Tibial nerve (tissue), 4 donors: ENCODE data around the gene OR52H1. TPM values are rescaled to one million over a fixed set of nuclear protein-coding genes. Genes with fewer than 3 reads are reported as not detected.

Experiments
- DNase-seq, 2 donors: peaks; one replicate each; pipeline ENCODE4 v3.0.0-alpha.2; 2019; ENCODE audit warnings: low spot score in 2 of 2
- H3K27ac ChIP-seq, 4 donors: fragments of 200-600 bp; sonication (generic) in 3 of 4; one replicate each; pipeline ENCODE4 v1.5.1; 2017 to 2019; ENCODE audit warnings: mild to moderate bottlenecking in 1 of 4
- H3K27me3 ChIP-seq, 2 donors: fragments of 200-600 bp; sonication (generic) in 1 of 2; one replicate each; pipeline versions ENCODE4 v1.5.1 to v1.6.0; 2017 to 2019
- H3K36me3 ChIP-seq, 3 donors: fragments of 200-600 bp; sonication (generic); one replicate each; pipeline ENCODE4 v1.5.1; 2018 to 2019
- H3K4me1 ChIP-seq, 4 donors: fragments of 200-600 bp; sonication (generic) in 3 of 4; one replicate each; pipeline ENCODE4 v1.5.1; 2017 to 2019
- H3K4me3 ChIP-seq, 4 donors: fragments of 200-600 bp; sonication (generic) in 3 of 4; one replicate each; pipeline ENCODE4 v1.5.1; 2017 to 2019; ENCODE audit warnings: mild to moderate bottlenecking in 1 of 4, moderate library complexity in 1 of 4
- H3K9me3 ChIP-seq, 4 donors: fragments of 200-600 bp; sonication (generic) in 3 of 4; one replicate each; pipeline ENCODE4 v1.5.1; 2017 to 2019
- CTCF ChIP-seq, 5 experiments: fragments of 200-600 bp in 3 of 5; fragments of 450-650 bp in 2 of 5; sonication (generic) in 3 of 5; IDR thresholded peaks; one replicate each; pipeline ENCODE4 v1.5.1; 2016 to 2019; ENCODE audit warnings: antibody characterized with exemption in 5 of 5, mild to moderate bottlenecking in 3 of 5, moderate library complexity in 2 of 5
- EP300 ChIP-seq, 2 donors: sonication (generic); formaldehyde crosslinking; IDR thresholded peaks; one replicate each; pipeline ENCODE4 v1.6.1; 2017; ENCODE audit warnings: antibody characterized with exemption in 2 of 2, mild to moderate bottlenecking in 1 of 2
- POLR2A ChIP-seq, 2 donors: fragments of 450-650 bp; IDR thresholded peaks; one replicate each; pipeline ENCODE4 v1.6.1; 2017; ENCODE audit warnings: antibody characterized with exemption in 2 of 2, mild to moderate bottlenecking in 2 of 2, moderate library complexity in 2 of 2
- WGBS, 2 donors: methylation state at CpG; one replicate each; pipeline ENCODE4 v1.1.5; 2018; 5-methylcytosine and 5-hydroxymethylcytosine counted together
- total RNA-seq, 4 donors: library from RNA; depleted of rRNA; stranded (reverse); fragments of >200 nt; gene quantifications; one replicate each; pipeline ENCODE4 v1.1.0, GENCODE V29; 2016

OR52H1 gene
- total RNA-seq, 4 donors from 2014 or later: 0.84 to 7.5 (median 1.3) TPM; not detected in 1

DNA sequence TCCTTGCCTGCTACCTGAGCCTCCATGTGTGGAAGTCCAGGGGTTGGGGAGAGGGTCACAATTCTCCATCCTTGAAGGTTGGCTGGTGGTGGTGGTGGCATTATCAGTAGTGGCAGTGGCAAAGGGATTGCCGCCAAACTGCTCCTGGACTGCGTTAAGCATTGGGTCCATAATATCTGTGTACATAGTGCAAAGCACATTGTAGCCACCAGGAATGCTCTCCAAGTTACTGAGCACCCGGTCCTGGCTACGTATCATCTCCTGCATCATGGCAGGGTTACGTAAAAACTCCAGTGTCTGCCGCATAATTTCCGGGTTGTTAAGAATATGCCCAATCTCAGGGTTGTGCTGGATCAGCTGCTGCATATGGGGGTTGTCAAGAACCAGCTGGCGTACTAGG, 39.7 kb downstream of the OR52H1 start:
- no peak for DNase-seq
- Histone ChIP-seq H3K27ac (no peak overlapping the region), H3K9me3 (no peaks in the 10 kb centered on the region), H3K4me1 (no peaks in the 10 kb centered on the region), H3K4me3 (no peak overlapping the region), H3K27me3 (no peaks in the 10 kb centered on the region), H3K36me3 (no peaks in the 10 kb centered on the region)
- 93 to 97% methylated on average over 8 of the region's 8 CpGs for WGBS, 2 donors
- no peak for TF ChIP-seq CTCF (IDR thresholded peaks at IDR 0.05)
- TF ChIP-seq EP300 (IDR thresholded peaks at IDR 0.05): no peak
- TF ChIP-seq POLR2A (IDR thresholded peaks at IDR 0.05): no peak

- H3K4me3 ChIP-seq: no peak overlapping the region
- DNase-seq: no peak
- no peak overlapping the region for H3K27ac ChIP-seq
- H3K27me3 ChIP-seq: no peaks in the 10 kb centered on the region
- no peak for TF ChIP-seq CTCF (IDR thresholded peaks at IDR 0.05)
- no peak for TF ChIP-seq POLR2A (IDR thresholded peaks at IDR 0.05)
- TF ChIP-seq EP300 (IDR thresholded peaks at IDR 0.05): no peak
- no peaks in the 10 kb centered on the region for H3K9me3 ChIP-seq
- 77 to 86% methylated on average over 6 of the region's 6 CpGs for WGBS, 2 donors
- no peaks in the 10 kb centered on the region for H3K36me3 ChIP-seq
- H3K4me1 ChIP-seq: no peaks in the 10 kb centered on the region
Observed at GRCh38 chr11:5507933-5508305, 40.4 kb downstream of the OR52H1 start.

DNA sequence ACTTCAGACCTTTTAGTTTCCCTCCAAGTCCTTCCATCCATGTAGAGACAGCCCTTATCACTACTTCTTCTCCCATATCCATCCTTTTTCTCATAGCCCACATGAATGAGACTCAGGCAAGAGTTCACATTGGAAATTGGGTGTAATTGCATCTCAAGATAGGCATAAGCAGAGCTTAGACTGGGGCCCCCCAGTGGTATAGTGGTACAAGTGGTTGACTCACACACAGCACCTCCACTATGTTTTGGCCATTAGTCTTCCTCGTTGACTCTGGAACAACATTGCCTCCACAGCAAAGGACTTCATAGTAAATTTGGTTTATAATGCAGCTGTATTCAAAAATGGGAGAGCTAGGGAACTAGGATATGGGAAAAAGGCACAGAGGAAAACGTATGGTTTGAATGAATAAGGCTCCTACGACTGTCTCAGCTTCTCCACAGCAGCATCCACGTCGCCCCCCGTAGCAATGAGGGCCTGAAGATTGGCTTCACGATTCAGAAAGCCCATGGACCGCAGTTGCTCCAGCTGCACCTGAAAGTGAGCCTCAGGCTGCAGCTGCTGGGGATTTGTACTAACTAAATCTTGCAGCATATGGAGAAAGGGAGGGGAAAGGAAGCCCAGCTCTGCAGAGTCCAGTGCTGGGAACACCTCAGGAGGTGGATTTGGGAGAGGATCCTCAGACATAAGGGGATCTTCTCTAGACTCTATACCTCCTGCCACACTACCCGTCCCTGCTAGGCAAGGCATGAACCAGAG, 41.0 kb downstream of the OR52H1 start:
- Histone ChIP-seq H3K36me3 (no peaks in the 10 kb centered on the region), H3K4me3 (no peak overlapping the region), H3K27me3 (no peaks in the 10 kb centered on the region), H3K4me1 (no peaks in the 10 kb centered on the region), H3K27ac (no peak overlapping the region), H3K9me3 (no peaks in the 10 kb centered on the region)
- no peak for DNase-seq
- 74 to 88% methylated on average over 9 of the region's 9 CpGs for WGBS, 2 donors
- TF ChIP-seq POLR2A (IDR thresholded peaks at IDR 0.05) (no peak), EP300 (IDR thresholded peaks at IDR 0.05) (no peak), CTCF (IDR thresholded peaks at IDR 0.05) (no peak)

- Histone ChIP-seq H3K4me3 (no peak overlapping the region), H3K27ac (no peak overlapping the region), H3K27me3 (no peaks in the 10 kb centered on the region), H3K36me3 (no peaks in the 10 kb centered on the region), H3K4me1 (no peaks in the 10 kb centered on the region), H3K9me3 (no peaks in the 10 kb centered on the region)
- no peak for TF ChIP-seq EP300 (IDR thresholded peaks at IDR 0.05)
- no peak for TF ChIP-seq POLR2A (IDR thresholded peaks at IDR 0.05)
- no peak for TF ChIP-seq CTCF (IDR thresholded peaks at IDR 0.05)
- WGBS, 2 donors: 81 to 85% methylated on average over 9 of the region's 9 CpGs
- no peak for DNase-seq
Observed at GRCh38 chr11:5505363-5506048, 42.8 kb downstream of the OR52H1 start.

- Histone ChIP-seq H3K27me3 (no peaks in the 10 kb centered on the region), H3K36me3 (no peaks in the 10 kb centered on the region), H3K4me3 (no peak overlapping the region), H3K9me3 (no peaks in the 10 kb centered on the region), H3K4me1 (no peaks in the 10 kb centered on the region), H3K27ac (no peak overlapping the region)
- no peak for TF ChIP-seq CTCF (IDR thresholded peaks at IDR 0.05)
- TF ChIP-seq EP300 (IDR thresholded peaks at IDR 0.05): no peak
- TF ChIP-seq POLR2A (IDR thresholded peaks at IDR 0.05): no peak
- no peak for DNase-seq
- WGBS, 2 donors: 86% methylated on average over 2 of the region's 2 CpGs
Observed at GRCh38 chr11:5504403-5504921, 43.9 kb downstream of the OR52H1 start.
